Measurements from ENCODE around the gene GAA. TPM values are rescaled to one million over a fixed set of nuclear protein-coding genes. Genes with fewer than 3 reads are reported as not detected.

GAA gene
- total and polyA plus RNA-seq, 10 of the 15 experiments (the other 5 are each of a cell fraction or from before 2014, with no cell fraction given) = 0.18 to 10.5 (median 4.1) TPM

- TF ChIP-seq, protein P1, sequence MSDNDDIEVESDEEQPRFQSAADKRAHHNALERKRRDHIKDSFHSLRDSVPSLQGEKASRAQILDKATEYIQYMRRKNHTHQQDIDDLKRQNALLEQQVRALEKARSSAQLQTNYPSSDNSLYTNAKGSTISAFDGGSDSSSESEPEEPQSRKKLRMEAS (IDR thresholded peaks at IDR 0.05; ENCODE audit: low read depth, low read length) = no peak
These were observed 50.8 kb downstream of the GAA start (continued) for GRCh38 chr17:80152081-80152702.

DNA sequence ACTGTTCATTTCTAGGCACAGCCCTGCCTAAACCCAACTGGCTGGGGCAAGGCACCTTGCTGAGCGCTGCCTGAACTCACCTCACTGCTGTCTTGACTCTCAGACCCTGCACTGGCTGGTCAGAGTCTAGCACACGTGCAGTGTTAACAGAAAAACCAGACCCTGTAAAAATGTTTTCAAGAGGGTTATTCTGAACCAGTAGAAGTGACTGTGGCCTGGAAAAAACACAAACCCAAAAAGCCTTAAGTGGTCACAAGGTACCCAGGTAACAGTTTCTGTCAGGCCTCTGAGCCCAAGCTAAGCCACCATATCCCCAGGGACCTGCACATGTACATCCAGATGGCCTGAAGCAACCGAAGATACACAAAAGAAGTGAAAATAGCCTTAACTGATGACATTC is 51.6 kb downstream of the GAA start:
- ATAC-seq (peak; percentile 89), FAIRE-seq (no peak), DNase-seq (ENCODE audit: low read depth, low spot score) (peak; percentile 56)
- ChIA-PET SMC1A (ENCODE audit: uncharacterized antibody, unreplicated experiment) (no interaction called here), CTCF (no interaction called here), POLR2A (no interaction called here), RAD21 (ENCODE audit: unreplicated experiment) (no interaction called here)
- Histone ChIP-seq H3K4me1 (ENCODE audit: control insufficient read depth, insufficient read depth, low read length) (peaks cover 12% of the 10 kb centered on the region), H3K79me2 (ENCODE audit: control insufficient read depth, insufficient read depth, low read length) (peaks cover 3% of the 10 kb centered on the region), H3K9me3 (replicated peaks; ENCODE audit: control insufficient read depth, insufficient read depth, low read length) (peaks cover 4% of the 10 kb centered on the region; the same call in 2 of the 3 replicates), H3K27ac (ENCODE audit: control insufficient read depth, insufficient read depth) (no peak overlapping the region), H3K4me2 (ENCODE audit: control insufficient read depth, insufficient read depth) (peak overlapping the region; percentile 54; the same call in 1 of the 2 replicates), H3K27me3 (replicated peaks in 1 of 2; ENCODE audit: control insufficient read depth in 2 of 2, insufficient read depth in 2 of 2, low read length in 1 of 2) (no peaks in the 10 kb centered on the region), H3K4me3 (no peak overlapping the region), H3K9ac (ENCODE audit: control insufficient read depth, insufficient read depth, low read length) (no peak overlapping the region), H3K36me3 (ENCODE audit: control insufficient read depth in 2 of 2, insufficient read depth in 2 of 2, low read length in 1 of 2) (no peaks in the 10 kb centered on the region), H4K20me1 (ENCODE audit: control insufficient read depth, insufficient read depth) (no peaks in the 10 kb centered on the region), H2AFZ (ENCODE audit: control insufficient read depth, low read depth, low read length) (peak overlapping the region; percentile 46)
- BruUV-seq (replicated peaks) = no TSS peak
- intact Hi-C loops (cut with micrococcal nuclease; ENCODE audit: unreplicated experiment) (no loop called here), in situ Hi-C loops (cut with MboI) (no loop called here)
- 32% methylated on average over 3 of the region's 3 CpGs for WGBS (ENCODE audit: insufficient coverage, insufficient replicate concordance, low lambda C conversion rate, missing lambda C conversion rate)
- TF ChIP-seq MTA3 (IDR thresholded peaks at IDR 0.05; ENCODE audit: borderline replicate concordance, low read length) = no peak
- TF ChIP-seq, protein P2, sequence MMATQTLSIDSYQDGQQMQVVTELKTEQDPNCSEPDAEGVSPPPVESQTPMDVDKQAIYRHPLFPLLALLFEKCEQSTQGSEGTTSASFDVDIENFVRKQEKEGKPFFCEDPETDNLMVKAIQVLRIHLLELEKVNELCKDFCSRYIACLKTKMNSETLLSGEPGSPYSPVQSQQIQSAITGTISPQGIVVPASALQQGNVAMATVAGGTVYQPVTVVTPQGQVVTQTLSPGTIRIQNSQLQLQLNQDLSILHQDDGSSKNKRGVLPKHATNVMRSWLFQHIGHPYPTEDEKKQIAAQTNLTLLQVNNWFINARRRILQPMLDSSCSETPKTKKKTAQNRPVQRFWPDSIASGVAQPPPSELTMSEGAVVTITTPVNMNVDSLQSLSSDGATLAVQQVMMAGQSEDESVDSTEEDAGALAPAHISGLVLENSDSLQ (IDR thresholded peaks at IDR 0.05) = no peak
- TF ChIP-seq MEF2A (IDR thresholded peaks at IDR 0.05; ENCODE audit: insufficient read depth, low read depth, low read length) = no peak
- TF ChIP-seq RUNX3 (IDR thresholded peaks at IDR 0.05; ENCODE audit: low read length) = 0 out of 2 replicates have a peak, but pooled peaks have one; percentile 16
- no peak for TF ChIP-seq DPF2 (IDR thresholded peaks at IDR 0.05)
- TF ChIP-seq PAX5 (IDR thresholded peaks at IDR 0.05; ENCODE audit: borderline replicate concordance, low read depth, low read length) = no peak
- TF ChIP-seq ASH2L (IDR thresholded peaks at IDR 0.05; ENCODE audit: borderline replicate concordance, low read depth) = no peak
- TF ChIP-seq POLR2AphosphoS5 (IDR thresholded peaks at IDR 0.05; ENCODE audit: low read length) = no peak
- no peak for TF ChIP-seq PRDM15 (CRISPR knock-in tag; IDR thresholded peaks at IDR 0.05)
- TF ChIP-seq TCF12 (IDR thresholded peaks at IDR 0.05; ENCODE audit: low read depth, low read length) = 0 out of 2 replicates have a peak, but pooled peaks have one; percentile 23
- TF ChIP-seq, protein P3, sequence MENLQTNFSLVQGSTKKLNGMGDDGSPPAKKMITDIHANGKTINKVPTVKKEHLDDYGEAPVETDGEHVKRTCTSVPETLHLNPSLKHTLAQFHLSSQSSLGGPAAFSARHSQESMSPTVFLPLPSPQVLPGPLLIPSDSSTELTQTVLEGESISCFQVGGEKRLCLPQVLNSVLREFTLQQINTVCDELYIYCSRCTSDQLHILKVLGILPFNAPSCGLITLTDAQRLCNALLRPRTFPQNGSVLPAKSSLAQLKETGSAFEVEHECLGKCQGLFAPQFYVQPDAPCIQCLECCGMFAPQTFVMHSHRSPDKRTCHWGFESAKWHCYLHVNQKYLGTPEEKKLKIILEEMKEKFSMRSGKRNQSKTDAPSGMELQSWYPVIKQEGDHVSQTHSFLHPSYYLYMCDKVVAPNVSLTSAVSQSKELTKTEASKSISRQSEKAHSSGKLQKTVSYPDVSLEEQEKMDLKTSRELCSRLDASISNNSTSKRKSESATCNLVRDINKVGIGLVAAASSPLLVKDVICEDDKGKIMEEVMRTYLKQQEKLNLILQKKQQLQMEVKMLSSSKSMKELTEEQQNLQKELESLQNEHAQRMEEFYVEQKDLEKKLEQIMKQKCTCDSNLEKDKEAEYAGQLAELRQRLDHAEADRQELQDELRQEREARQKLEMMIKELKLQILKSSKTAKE (IDR thresholded peaks at IDR 0.05; ENCODE audit: low read depth, poor library complexity, severe bottlenecking) = no peak
- TF ChIP-seq, protein P4, sequence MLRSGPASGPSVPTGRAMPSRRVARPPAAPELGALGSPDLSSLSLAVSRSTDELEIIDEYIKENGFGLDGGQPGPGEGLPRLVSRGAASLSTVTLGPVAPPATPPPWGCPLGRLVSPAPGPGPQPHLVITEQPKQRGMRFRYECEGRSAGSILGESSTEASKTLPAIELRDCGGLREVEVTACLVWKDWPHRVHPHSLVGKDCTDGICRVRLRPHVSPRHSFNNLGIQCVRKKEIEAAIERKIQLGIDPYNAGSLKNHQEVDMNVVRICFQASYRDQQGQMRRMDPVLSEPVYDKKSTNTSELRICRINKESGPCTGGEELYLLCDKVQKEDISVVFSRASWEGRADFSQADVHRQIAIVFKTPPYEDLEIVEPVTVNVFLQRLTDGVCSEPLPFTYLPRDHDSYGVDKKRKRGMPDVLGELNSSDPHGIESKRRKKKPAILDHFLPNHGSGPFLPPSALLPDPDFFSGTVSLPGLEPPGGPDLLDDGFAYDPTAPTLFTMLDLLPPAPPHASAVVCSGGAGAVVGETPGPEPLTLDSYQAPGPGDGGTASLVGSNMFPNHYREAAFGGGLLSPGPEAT (IDR thresholded peaks at IDR 0.05; ENCODE audit: low read depth) = no peak
- no peak for TF ChIP-seq NFYB (IDR thresholded peaks at IDR 0.05; ENCODE audit: insufficient read depth, low read depth, low read length)

All from GM12878 (cell line).